Stimulated activated CD8-positive, alpha-beta memory T cell treated with anti-CD3 and anti-CD28 coated beads, Interleukin-15, amount 100 ng/mL, for 4 hours (primary cell): ENCODE measurements around the gene APIP.
"Not testable (repeated sequence)": the region's sequence is repeated elsewhere in the genome, so short reads cannot be mapped to it uniquely, and the experiment has no call there.

Source experiments
- DNase-seq, 2 donors: peaks; one replicate each; pipeline ENCODE4 v3.0.0-alpha.2; 2020; ENCODE audit warnings: low read depth in 2 of 2

Gene APIP

DNA sequence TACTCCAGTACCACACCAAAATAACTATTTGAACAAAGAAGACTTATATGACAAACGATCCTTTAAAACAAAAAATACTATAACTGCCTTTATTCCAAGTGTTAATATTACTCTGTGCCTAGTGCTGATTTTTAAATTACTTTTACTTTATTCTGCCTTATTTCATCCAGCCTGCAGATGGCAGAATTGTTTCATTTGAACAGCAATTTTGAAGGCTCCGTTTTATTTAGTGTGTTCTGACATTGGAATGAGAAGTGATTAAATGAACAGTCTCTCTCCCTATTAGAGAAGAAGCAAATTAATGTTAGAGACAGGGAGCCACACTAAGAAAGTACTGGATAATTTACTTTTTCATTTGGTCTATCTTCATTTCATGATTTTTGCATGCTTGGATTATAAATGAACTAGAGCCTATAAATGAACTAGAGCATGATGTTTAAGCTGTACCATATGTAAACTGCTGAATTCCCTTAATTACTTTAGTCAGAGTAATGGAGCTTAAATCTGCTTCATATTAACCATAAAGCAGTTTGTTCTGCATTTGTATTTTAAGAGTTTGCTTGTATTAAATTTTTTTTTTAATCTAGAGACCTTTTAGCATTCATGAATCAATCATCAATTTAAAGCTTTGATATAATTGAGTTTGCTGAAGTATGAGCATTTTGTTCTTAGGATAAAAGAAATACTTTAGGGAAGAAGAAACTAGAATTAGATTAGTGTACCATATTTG lies 10.1 kb upstream of the APIP start:
- DNase-seq = no peak

DNA sequence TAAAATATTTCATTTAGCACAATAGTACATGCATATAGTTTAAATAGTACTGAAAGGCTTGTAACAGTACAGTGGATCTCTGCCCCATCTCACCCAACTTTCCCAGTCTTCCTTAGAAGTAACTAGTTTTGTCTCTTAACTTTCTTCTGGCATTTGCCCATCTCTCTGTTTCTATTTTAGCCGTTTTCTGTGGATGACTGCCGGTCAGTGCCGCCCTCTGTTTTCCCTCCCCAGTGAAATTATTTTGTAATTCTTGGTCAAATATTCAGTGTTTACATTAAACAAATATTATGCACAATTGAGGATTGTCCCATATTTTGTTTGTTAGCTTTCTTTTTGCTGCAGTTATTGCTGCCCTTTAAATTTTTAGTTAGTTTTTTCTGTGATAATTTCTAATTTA lies 8.5 kb upstream of the APIP start:
- no peak for DNase-seq

DNA sequence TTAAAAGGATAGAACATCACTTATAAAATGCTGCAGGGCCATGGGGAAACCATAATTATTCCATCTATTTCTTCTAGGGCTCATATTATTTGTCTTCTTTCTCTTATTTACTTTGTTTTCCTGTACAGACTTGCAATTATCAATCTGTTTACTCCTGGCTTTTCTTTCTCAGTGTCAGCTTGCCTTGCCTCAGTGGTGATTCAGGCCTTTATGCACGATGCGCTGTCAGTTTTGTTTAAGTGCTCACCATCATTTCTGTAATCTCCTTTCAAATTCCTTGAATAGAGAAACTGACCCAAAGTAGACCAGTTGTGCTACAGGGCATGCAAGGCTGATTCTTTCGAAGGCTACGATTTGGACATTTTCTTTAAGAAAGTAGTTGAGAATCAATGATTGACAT lies 5.0 kb upstream of the APIP start:
- DNase-seq = no peak

DNA sequence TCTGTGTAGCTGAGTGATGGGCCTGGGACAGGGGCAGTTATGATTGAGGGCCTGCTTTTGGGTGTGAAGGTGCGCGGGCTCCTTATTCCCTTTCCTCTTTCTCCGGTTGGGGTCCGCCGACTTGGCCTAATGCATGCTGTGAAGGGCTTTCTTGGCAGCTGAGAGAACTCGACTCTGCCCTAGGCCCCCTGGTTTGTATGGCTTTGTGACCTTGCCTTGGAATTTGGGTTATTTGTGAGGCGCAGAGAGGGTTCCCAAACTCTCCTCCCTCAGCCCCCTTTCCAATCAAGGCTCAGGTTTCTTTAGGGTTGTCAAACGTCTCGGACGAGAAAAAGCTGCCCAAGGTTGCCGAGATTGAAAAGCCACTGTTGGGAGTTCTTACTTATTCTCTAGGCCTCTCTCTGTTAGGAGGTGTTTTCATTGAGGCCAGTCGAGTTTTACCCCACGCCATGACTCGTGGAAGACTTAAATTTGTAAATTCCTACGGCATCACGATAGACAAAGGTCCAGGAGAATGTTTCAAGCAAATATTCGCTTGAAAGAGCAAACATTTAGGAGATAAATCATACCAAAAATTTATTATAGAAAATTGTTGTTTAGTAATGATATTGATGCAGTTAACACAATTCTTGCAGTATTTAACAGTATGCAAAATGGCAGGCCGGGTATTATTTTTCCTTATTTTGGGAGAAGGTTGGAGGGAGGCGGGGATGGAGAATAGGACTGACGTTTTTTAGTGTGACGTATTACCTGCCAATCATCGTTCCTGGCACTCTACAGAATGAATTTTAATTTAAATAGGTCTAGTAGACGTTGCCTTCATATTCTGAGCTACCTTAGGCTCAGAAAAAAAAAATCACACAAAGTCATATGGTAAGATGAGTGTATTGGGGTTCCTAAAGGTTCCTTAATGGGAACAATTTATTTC lies 928 bp upstream of the APIP start:
- DNase-seq = no peak

- no peak for DNase-seq
Measured at GRCh38 chr11:34915136-34916014, 804 bp downstream of the APIP start.

GRCh38 chr11:34913556-34913955 lies 2.6 kb downstream of the APIP start:
- DNase-seq = not testable (repeated sequence)

GRCh38 chr11:34911676-34912075 lies 4.5 kb downstream of the APIP start:
- no peak for DNase-seq

- DNase-seq = no peak
Measured at GRCh38 chr11:34910817-34911216, 5.4 kb downstream of the APIP start.

DNA sequence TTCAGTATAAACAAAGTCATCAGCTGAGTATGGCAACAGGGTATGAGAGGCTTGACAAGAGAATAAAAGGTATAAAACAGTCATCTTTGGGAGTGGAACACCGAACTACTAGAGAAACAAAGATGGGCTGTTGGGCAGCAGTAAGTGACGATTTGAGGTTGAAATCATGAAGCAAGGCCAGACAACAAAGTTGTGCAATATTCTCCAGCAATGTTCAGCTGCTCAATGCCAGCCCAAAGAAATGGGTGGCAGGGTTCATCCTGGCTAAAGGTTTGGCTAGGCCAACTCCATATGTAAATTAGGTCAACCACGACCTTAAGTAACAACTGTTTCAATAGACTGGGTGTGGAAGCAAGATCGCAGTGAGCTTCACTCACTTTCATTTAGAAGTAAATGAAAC lies 6.2 kb downstream of the APIP start:
- no peak for DNase-seq

GRCh38 chr11:34909415-34909814 lies 6.8 kb downstream of the APIP start:
- DNase-seq = no peak

DNA sequence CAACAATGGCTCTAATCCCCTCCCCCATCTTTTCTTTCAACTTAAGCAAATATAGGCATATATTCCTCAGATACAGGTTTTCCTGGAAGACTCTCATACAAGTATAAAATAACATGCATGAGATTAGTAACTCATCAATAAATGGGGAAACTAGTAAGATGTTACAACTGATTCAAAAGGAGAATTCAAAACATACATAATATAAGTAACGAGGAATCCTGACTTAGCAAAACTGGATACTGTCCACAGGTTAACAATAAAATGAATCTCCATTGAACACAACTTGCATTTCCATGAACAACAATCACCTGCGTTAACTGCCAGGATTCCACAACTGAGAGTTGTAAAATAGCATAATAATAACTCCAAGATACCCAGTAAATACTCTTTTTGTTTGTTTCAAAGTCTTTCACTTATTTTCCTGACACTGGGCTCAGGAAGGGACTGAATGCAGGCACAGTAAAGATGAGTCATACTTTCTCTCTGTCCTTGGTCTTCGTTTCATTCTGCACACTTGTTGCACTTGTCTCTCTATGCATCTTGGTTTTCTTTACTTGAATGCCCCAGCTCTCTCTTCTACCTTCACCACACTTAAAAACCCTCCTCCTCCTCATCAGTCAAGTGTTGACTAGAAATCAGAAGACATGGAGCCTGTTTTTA lies 8.1 kb downstream of the APIP start:
- DNase-seq = no peak

DNA sequence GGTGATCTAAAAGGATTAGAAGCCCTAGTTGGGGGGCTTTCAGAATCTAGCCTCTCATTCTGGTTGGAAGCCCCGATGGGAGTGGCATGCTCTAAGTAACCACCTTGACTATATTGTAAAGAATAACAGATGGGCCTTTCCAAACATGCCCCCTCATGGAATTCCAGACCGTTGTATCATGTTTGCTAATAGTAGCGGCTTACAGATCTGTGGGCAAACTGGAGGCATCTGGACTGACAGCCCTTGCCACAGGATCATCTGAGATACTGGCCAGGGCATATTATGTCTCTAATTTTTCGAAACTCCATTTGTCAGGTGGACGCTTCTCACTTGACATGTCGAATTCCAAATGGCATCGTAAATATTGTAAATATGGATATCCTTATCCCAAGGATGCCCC lies 10.5 kb downstream of the APIP start:
- DNase-seq = no peak

GRCh38 chr11:34904421-34904955 lies 11.7 kb downstream of the APIP start:
- DNase-seq = no peak

DNA sequence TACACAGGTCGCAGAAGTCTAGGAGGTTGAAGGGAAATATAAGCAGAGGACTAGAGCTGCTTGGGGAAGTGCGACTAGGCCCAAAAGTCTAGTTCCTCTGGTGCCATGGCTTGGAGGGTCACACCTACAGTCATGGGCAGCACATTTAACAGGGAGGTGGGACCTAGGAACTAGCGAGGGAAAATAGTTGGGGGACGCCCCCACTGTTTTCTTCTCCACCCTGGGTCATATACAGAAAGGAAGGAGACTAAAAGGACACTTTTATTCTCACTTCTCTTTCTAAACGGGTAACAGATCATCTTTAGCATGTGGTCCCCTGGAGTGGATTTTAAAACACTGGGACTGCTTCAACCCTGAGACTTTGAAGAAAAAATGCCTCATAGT lies 16.6 kb downstream of the APIP start:
- no peak for DNase-seq

DNA sequence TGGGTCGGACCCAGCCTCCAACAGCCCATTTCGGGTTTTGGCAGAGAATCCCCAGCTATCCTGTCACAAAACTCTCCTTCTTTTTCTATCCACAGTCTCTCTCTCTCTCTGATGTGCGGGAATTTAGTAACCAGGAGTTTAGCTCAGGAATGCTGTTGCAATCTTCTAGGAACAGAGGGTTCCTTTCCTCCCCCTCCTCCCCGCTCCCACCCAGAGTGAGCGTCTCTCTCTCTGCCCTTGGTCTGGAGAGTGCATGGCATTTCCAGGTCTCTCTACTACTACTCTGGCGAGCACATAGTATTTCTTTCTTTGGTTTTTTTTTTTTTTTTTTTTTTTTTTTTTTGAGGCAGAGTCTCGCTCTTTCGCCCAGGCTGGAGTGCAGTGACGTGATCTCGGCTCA lies 17.7 kb downstream of the APIP start:
- DNase-seq = no peak

DNA sequence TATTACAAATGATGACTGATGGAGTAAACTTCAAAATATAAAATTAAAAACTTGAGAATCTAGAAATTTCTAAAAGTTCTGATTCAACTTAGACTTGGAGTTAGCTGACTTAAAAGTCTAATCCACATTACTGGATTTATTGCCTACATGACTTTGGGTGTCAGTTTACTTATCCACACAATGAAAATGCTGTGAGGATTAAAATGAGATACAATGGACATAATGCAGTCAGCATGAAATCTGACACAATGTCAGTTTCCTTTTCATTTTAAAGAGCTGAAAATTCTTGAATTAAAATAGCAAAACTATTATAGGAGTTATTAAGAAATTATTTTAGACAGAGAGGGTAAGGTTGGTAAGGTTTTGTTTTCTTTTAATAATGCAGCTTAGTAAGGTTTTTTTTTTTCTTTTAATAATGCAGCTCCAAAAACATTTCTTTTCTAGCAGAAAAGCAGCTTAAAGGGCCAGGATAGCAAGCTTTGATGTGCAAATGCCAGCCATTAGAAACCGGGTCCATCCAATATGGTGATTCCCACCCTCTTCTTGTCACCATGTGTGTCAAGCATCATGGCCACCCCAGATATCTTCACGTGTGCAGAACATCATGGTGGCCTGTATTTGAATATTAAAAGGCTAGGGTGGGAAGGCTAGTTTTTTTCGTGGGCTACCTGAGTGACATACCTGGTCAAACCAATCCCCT lies 18.9 kb downstream of the APIP start:
- DNase-seq = no peak

- not testable (repeated sequence) for DNase-seq
Measured at GRCh38 chr11:34896191-34896590, 20.0 kb downstream of the APIP start.

DNA sequence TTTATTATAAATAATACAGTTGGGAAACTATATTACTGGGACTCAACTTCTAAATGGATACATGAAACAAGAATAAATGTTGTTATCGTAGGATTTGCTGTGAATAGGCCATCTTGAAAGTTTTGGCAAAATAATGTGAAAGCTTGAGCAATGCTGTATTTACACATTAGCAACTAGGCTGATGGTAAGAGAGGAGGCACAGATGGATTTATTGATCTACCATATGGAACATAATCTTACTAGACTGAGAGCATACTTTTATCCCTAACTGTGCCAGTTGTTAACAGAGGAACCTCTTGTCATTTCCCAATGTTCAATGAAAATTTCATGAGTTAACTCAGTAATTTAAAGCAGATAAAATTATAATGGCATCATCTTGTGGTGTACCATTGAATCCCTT lies 22.8 kb downstream of the APIP start:
- no peak for DNase-seq

- DNase-seq = no peak
Measured at GRCh38 chr11:34891611-34892010, 24.6 kb downstream of the APIP start.

DNA sequence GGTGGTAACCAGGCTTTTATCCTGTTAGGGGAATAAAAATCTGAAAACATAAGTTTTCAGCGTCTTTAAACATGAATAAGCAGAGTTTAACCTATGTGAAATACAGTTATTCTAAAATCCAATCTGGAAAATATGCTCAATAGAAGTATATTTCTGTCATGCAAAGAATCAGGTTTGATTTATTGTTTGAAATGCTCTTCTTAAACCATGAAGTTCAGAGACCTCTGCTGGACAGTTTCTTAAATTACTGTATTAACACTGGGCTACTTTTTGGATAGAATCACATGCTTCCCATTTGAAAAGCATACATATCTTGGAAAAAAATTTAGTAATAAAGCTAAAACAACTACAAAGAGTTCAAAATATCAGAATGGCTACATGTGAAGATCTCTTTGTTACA lies 25.4 kb downstream of the APIP start:
- DNase-seq = no peak

GRCh38 chr11:34890089-34890488 lies 26.1 kb downstream of the APIP start:
- DNase-seq = no peak
